Endothelial cell of umbilical vein (primary cell): ENCODE results near the gene RIPOR3. TPM values are rescaled to one million over a fixed set of nuclear protein-coding genes. Genes with fewer than 3 reads are reported as not detected.

Experiments
- BruUV-seq: library from RNA; stranded (reverse); fragments of 400-500 nt; replicated peaks from 2 replicates; lab custom pipeline; 2021; lab: Mats Ljungman, UMichigan
- CTCF ChIA-PET: fragments of 300-600, 350-600 bp; sonication (Branson Sonifier 250); formaldehyde crosslinking; loops from one replicate; lab custom pipeline; 2021; ENCODE audit warnings: antibody characterized with exemption, inconsistent platforms; lab: Charles Lee
- POLR2A ChIA-PET: fragments of 300-600, 350-600 bp; sonication (Branson Sonifier 250); formaldehyde crosslinking; loops from one replicate; lab custom pipeline; 2021; ENCODE audit warnings: antibody characterized with exemption, inconsistent platforms; lab: Charles Lee
- DNase-seq: peaks from one replicate; pipeline ENCODE4 v3.0.0-alpha.2; 2011; ENCODE audit warnings: low read depth, low spot score
- FAIRE-seq: peaks from 2 replicates; lab custom pipeline; 2011; peaks lifted over from hg19 to GRCh38; lab: Jason Lieb, UNC
- H2AFZ ChIP-seq: 2 replicates; pipeline ENCODE4 v1.6.0; 2012; ENCODE audit warnings: low read depth, low read length, control low read depth, inconsistent platforms
- H3K27ac ChIP-seq: 2 replicates; pipeline ENCODE4 v1.5.1; 2011; ENCODE audit warnings: low read depth, mild to moderate bottlenecking, control low read depth, low read length, moderate library complexity; ENCODE audit not compliant: insufficient read depth
- H3K27me3 ChIP-seq, 2 experiments: 2 replicates each; pipeline versions ENCODE4 v1.6.0 to v1.6.1; 2011; ENCODE audit warnings: low read length in 2 of 2, mixed read lengths in 1 of 2; ENCODE audit not compliant: control insufficient read depth in 2 of 2, insufficient read depth in 2 of 2
- H3K36me3 ChIP-seq, 2 experiments: 2 replicates in 1 of 2; 3 replicates in 1 of 2; pipeline ENCODE4 v1.5.1; 2011; ENCODE audit warnings: low read length in 2 of 2, mild to moderate bottlenecking in 1 of 2, moderate library complexity in 1 of 2; ENCODE audit not compliant: control insufficient read depth in 2 of 2, insufficient read depth in 2 of 2; ENCODE audit errors: extremely low read depth in 1 of 2
- H3K4me1 ChIP-seq: 3 replicates; pipeline ENCODE4 v1.5.1; 2011; ENCODE audit warnings: mild to moderate bottlenecking, low read length; ENCODE audit not compliant: control insufficient read depth, insufficient read depth; ENCODE audit errors: extremely low read depth
- H3K4me2 ChIP-seq: 2 replicates; pipeline ENCODE4 v1.6.1; 2011; ENCODE audit warnings: low read length, control low read depth, mixed read lengths; ENCODE audit not compliant: insufficient read depth
- H3K4me3 ChIP-seq, 3 experiments: fragments of 200-600 bp in 1 of 3; sonication (generic), shearing (Covaris generic) in 1 of 3; replicated peaks in 1 of 3; 2 replicates each; pipeline ENCODE4 v1.5.1; 2011 to 2016; ENCODE audit warnings: control low read depth in 3 of 3, low read length in 3 of 3, mild to moderate bottlenecking in 2 of 3, inconsistent platforms in 1 of 3, low read depth in 1 of 3, moderate library complexity in 1 of 3; ENCODE audit not compliant: insufficient read depth in 1 of 3
- H3K79me2 ChIP-seq: 2 replicates; pipeline ENCODE4 v1.6.0; 2012; ENCODE audit warnings: low read length, inconsistent platforms; ENCODE audit not compliant: control insufficient read depth, insufficient read depth
- H3K9ac ChIP-seq: replicated peaks from 2 replicates; pipeline ENCODE3; 2011; ENCODE audit warnings: low read length, control low read depth; ENCODE audit not compliant: insufficient read depth; ENCODE audit errors: extremely low read depth
- H3K9me1 ChIP-seq: replicated peaks from 3 replicates; pipeline ENCODE4 v1.6.0; 2011; ENCODE audit warnings: mild to moderate bottlenecking, low read length; ENCODE audit not compliant: control insufficient read depth, insufficient read depth; ENCODE audit errors: extremely low read depth
- H3K9me3 ChIP-seq: replicated peaks from 2 replicates; pipeline ENCODE4 v1.5.1; 2012; ENCODE audit warnings: low read length, inconsistent platforms; ENCODE audit not compliant: control insufficient read depth, insufficient read depth
- H4K20me1 ChIP-seq: replicated peaks from 2 replicates; pipeline ENCODE3; 2011; ENCODE audit warnings: mild to moderate bottlenecking, low read length; ENCODE audit not compliant: control insufficient read depth, insufficient read depth; ENCODE audit errors: extremely low read depth
- CTCF ChIP-seq, 2 donors: IDR thresholded peaks; 1 replicate in 1 of 2; 2 replicates in 1 of 2; pipeline ENCODE4 v1.5.1; 2011; ENCODE audit warnings: low read length in 2 of 2, mild to moderate bottlenecking in 2 of 2, moderate library complexity in 2 of 2, control low read depth in 1 of 2, inconsistent platforms in 1 of 2, low read depth in 1 of 2; ENCODE audit not compliant: insufficient read depth in 1 of 2; ENCODE audit errors: extremely low read depth in 1 of 2
- EZH2 ChIP-seq: IDR thresholded peaks from 2 replicates; pipeline ENCODE4 v1.6.1; 2012; ENCODE audit warnings: borderline replicate concordance, low read depth, mild to moderate bottlenecking, moderate library complexity, low read length, inconsistent platforms; ENCODE audit not compliant: severe bottlenecking
- FOS ChIP-seq: IDR thresholded peaks from 2 replicates; pipeline ENCODE4 v1.6.1; 2011; ENCODE audit warnings: mild to moderate bottlenecking, low read length, moderate library complexity, borderline replicate concordance; ENCODE audit not compliant: insufficient read depth
- GATA2 ChIP-seq: IDR thresholded peaks from 2 replicates; pipeline ENCODE4 v1.7.0; 2011; ENCODE audit warnings: low read depth, mild to moderate bottlenecking, moderate library complexity, mixed read lengths, low read length; ENCODE audit not compliant: insufficient read length, insufficient read depth
- JUN ChIP-seq: IDR thresholded peaks from 2 replicates; pipeline ENCODE4 v1.6.1; 2011; ENCODE audit warnings: borderline replicate concordance, low read depth; ENCODE audit not compliant: insufficient read length, insufficient read depth
- MAX ChIP-seq: IDR thresholded peaks from 2 replicates; pipeline ENCODE4 v1.6.1; 2011; ENCODE audit not compliant: insufficient read depth, insufficient read length
- MYC ChIP-seq: IDR thresholded peaks from one replicate; pipeline ENCODE4 v1.6.1; 2011; ENCODE audit warnings: mild to moderate bottlenecking, low read depth, low read length
- POLR2A ChIP-seq: IDR thresholded peaks from 2 replicates; pipeline ENCODE4 v1.6.1; 2012; ENCODE audit warnings: low read depth, mild to moderate bottlenecking, control low read depth, low read length
- POLR2AphosphoS5 ChIP-seq: IDR thresholded peaks from 2 replicates; pipeline ENCODE4 v1.6.1; 2012; ENCODE audit warnings: low read depth, mild to moderate bottlenecking, control low read depth, low read length, moderate library complexity; ENCODE audit not compliant: insufficient read depth
- dilution Hi-C: fragments of 300-500 bp; cut with MboI; formaldehyde crosslinking; loops from one replicate; pipeline ENCODE4 v1.15.0; 2019; ENCODE audit warnings: low sequenced_read_pairs; ENCODE audit not compliant: extremely low pct_ligation_motif_present
- intact Hi-C: fragments of 100-400 bp; cut with micrococcal nuclease; formaldehyde crosslinking; loops from one replicate; pipeline ENCODE4 v1.10.0; 2022
- polyA plus RNA-seq, 4 experiments: library from polyadenylated mRNA; depleted of rRNA in 3 of 4; stranded (reverse) in 3 of 4; unstranded in 1 of 4; fragments of >200 nt; gene quantifications; 2 replicates each; pipeline versions ENCODE4 v1.2.1 to v1.2.3, GENCODE V29; 2011 to 2012; ENCODE audit warnings: missing spikeins in 1 of 4
- total RNA-seq: library from RNA; stranded (reverse); gene quantifications from 2 replicates; pipeline ENCODE4 v1.2.3, GENCODE V29; 2021

Gene RIPOR3
- total and polyA plus RNA-seq, 2 donors (not counting 3 experiments of a cell fraction or from before 2014, with no cell fraction given) = not detected

- H3K4me3 ChIP-seq = no peak overlapping the region
- no peak for TF ChIP-seq POLR2A
- no peak for TF ChIP-seq POLR2AphosphoS5
- TF ChIP-seq JUN = no peak
- no peak for TF ChIP-seq FOS
- TF ChIP-seq EZH2 = no peak
- TF ChIP-seq CTCF (IDR thresholded peaks at IDR 0.05; ENCODE audit: extremely low read depth in 1 of 2, insufficient read depth in 1 of 2, low read depth in 1 of 2, low read length in 2 of 2) = no peak
- no peak for TF ChIP-seq GATA2
- no peak for TF ChIP-seq MYC
- TF ChIP-seq MAX = no peak
- H4K20me1 ChIP-seq = no peaks in the 10 kb centered on the region
- FAIRE-seq (no peak), DNase-seq (no peak)
- peaks cover 0 to 3% of the 10 kb centered on the region in 2 experiments for H3K27me3 ChIP-seq
- H3K9me1 ChIP-seq = no peaks in the 10 kb centered on the region
- no peaks in the 10 kb centered on the region for H3K9me3 ChIP-seq
- no peaks in the 10 kb centered on the region for H3K36me3 ChIP-seq
- no peak overlapping the region for H3K9ac ChIP-seq
- no peak overlapping the region for H3K27ac ChIP-seq
- ChIA-PET CTCF (interaction anchor here (0.8 to 1.7 kb wide), 3 partner anchors 13 to 33 kb away, joined by 3 read pairs; no protein-coding TSS in a partner anchor), POLR2A (no interaction called here)
- BruUV-seq = no TSS peak
- H3K4me2 ChIP-seq = no peak overlapping the region
- dilution Hi-C loops = no loop called here
- H3K79me2 ChIP-seq = no peaks in the 10 kb centered on the region
- no peak overlapping the region for H2AFZ ChIP-seq
- H3K4me1 ChIP-seq = no peaks in the 10 kb centered on the region
- intact Hi-C loops = no loop called here
Observed at GRCh38 chr20:50658804-50659380, 32.5 kb downstream of the RIPOR3 start.
